Left ventricle myocardium superior (tissue), 1 donor: ENCODE results near the gene NTSR1. TPM values are rescaled to one million over a fixed set of nuclear protein-coding genes. Genes with fewer than 3 reads are reported as not detected.
"Not testable (repeated sequence)": the region's sequence is repeated elsewhere in the genome, so short reads cannot be mapped to it uniquely, and the experiment has no call there.

ENCODE experiments used
- ATAC-seq: fragments of 200-7000 bp; cut with Tn5 transposase; one replicate; pipeline ENCODE4 v1.9.1; 2020; ENCODE audit warnings: mild to moderate bottlenecking, moderate library complexity
- DNase-seq: peaks from one replicate; pipeline ENCODE4 v3.0.0-alpha.2; 2020
- intact Hi-C: fragments of 100-400 bp; cut with micrococcal nuclease; formaldehyde crosslinking; loops from one replicate; pipeline ENCODE4 v1.11.0; 2022
- total RNA-seq: library from RNA; stranded (reverse); fragmentation: NEBNext Ultra II Directional; extraction: Animal tissue kit (Norgen Biotek cat#: 25700); gene quantifications from one replicate; pipeline ENCODE4 v1.2.1, GENCODE V29; 2021
- donor health status: DM: no; HTN: yes; CAD: no; lungs with severe emphysema.

Gene NTSR1
- total RNA-seq, 1 donor from 2014 or later: not detected

DNA sequence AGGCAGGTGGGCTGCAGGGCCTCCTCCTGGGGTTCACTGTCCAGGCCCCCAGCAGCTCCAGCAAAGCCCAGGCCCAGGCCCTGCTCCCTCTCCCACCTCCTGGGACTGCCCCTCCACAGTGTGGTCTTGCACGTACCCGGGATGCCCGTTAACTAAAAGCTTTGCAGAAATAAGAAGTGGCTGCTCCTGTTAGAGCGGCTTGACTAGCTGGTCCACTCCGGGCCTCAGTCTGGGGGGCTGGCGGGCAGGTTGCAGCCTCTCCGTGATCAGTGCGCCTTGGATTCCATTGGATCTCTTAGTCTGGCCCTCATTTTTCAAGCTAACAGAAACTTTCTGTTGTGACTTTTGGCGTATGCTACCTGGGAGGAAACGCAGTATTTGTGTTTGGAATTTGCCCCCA, 39.4 kb upstream of the NTSR1 start:
- DNase-seq: no peak
- intact Hi-C loops: loop anchor here (10.0 kb wide), 1 partner anchor 136 kb away; the partner anchor contains the start of gene OGFR
- ATAC-seq: no peak

DNA sequence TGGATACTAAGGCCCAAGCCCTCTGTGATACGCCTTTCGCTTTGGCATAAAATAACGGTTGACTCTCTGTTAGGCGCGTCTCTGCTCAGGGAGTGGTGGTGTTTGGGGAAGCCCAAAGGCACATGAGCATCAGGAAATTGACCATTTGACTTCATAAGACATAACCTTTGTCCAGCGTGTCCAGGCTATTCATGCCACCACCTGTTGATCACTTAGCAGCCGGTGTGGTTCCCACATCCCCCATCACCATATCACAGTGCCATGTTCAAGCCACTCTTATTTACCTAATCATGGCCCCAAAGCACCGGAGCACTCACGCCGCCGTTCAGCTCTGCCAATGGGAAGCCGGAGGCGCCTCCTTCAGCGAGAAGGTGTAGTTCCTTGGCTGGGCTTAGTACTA, 38.5 kb upstream of the NTSR1 start:
- DNase-seq: no peak
- ATAC-seq: no peak
- intact Hi-C loops: no loop called here

DNA sequence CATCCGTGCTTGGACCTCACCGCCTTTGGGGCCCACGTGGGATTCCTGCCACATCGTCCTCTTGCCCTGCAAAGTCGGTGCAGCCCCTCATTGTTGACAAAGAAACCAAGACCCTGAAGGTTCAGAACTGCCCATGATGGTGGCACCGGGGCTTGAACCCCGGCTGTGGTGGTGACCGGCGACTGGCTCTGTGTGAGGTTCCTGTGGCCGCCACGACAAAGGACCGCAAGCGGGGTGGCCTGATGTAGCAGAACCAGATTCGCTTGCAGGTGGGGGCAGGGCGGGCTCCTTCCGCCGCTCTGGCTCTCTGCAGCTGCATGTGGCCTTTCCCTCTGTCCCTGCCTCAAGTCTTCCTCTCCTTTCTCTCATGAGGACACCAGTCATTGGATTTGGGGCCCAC, 37.6 kb upstream of the NTSR1 start:
- ATAC-seq (no peak), DNase-seq (no peak)
- intact Hi-C loops: no loop called here

DNA sequence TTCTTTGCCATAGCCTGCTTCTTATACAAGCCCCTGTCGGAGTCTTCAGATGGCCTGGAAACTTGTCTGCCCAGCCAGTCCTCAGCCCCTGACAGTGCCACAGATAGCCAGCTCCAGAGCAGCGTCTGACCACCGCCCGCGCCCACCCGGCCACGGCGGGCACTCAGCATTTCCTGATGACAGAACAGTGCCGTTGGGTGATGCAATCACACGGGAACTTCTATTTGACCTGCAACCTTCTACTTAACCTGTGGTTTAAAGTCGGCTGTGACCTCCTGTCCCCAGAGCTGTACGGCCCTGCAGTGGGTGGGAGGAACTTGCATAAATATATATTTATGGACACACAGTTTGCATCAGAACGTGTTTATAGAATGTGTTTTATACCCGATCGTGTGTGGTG, 36.9 kb upstream of the NTSR1 start:
- intact Hi-C loops: no loop called here
- DNase-seq: no peak
- ATAC-seq: no peak

DNA sequence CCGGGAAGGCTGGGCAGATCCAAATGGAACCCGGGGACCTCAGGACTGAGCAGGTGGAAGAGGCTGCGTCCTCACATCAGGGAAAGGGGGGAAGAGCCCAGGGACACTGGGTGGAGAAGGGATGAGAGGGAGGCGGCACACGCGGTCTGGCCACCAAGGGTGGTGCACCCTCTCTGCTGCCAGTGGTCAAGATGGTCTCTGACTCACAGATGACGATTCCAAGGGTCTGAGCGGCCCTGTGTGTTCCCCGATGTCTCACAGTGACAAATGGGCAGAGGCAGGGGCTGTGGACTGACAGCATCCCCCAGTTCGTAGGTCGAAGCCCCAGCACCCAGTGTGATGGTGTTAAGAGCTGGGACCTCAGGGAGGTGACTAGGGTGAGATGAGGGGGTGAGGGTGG, 34.3 kb upstream of the NTSR1 start:
- no peak for DNase-seq
- intact Hi-C loops: no loop called here

DNA sequence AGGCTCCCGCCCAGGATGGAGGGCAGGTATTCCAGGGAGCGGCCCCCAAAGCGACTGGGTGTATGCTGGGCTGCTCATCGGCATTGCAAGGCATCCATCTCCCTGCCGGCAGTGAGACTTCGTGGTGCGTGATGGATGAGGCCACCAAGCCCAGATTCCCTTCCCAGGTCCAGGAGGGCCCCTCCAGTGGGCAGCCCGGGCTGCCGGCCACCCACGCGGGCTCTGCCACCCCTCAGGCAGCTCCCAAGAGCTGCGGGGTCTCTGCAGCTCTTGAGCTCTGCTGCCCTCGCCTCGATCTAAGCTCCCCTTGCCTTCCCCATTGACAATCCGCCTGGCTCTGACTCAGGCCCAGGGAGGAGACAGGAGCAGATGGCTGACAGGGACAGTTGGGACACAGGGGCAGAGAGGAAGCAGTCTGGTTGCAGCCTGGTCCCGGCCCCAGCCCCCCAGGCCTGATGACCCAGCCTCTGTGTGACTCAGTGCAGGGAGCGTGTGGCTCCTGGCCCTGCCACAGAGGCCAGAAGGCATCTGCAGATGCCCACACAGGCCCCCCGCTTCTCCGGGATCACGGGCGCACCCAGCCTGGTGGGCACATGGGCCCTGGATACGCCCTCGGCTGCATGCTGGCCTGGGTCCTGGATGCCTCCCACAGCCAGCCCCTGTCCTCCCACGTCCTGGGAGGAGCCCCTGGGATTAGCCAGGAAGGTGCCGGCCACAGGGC, 33.3 kb upstream of the NTSR1 start:
- ATAC-seq (no peak), DNase-seq (no peak)
- intact Hi-C loops: no loop called here

More for the DNA sequence above, 34.3 kb upstream of the NTSR1 start:
- no peak for ATAC-seq

DNA sequence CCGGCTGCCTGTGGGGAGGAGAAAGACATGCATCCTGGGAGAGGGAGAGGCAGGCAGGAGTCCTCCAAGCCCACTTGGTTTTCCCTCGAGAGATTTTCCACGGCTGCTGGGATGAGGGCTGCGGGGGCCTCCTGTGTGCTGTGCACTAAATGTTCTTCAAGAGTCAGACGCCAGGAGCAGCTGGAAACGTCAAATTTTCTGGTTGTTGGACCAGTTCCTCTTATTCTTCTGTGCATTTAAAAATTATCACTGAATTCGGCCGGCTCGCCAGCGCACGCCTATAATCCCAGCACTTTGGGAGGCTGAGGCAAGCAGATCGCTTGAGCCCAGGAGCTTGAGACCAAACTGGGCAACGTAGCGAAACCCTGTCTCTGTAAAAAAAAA, 32.8 kb upstream of the NTSR1 start:
- no peak for DNase-seq
- ATAC-seq: no peak
- intact Hi-C loops: no loop called here

DNA sequence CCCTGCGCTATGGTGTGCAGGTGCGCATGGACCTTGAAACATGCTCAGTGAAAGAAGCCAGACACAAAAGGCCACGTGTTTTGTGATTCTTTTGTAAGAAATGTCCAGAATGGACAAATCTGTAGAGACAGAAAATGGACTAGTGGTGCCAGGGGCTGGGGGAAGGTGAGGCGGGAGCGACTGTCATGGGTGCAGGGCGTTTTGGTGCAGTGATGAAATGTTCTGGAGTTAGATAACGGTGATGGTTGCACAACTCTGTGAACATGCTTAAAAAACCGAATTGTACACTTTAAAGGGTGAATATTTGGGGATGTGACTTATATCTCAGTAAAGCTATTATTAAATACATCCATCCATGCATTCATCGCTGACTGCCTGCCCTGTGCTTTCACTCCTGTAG, 31.7 kb upstream of the NTSR1 start:
- intact Hi-C loops: no loop called here
- ATAC-seq (no peak), DNase-seq (no peak)

DNA sequence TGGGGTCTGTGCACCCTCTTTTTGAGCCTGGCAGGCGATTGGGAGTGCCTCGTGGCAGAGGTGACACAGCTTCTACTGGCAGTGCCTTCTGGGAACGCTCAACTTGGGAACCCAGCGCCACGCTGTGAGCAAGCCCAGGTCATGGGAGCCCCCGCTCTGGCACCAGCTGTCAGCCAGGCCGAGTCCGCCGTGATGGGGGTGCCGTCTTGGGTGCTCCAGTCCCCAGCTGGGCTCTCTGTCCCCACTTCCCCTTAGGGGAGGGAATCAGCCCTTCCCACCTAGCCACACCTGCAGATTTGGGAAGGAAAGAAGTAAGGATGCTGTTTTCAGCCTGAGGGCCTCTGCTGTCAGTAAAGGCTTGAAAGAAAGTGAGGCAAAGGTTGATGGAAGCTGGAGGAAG, 31.0 kb upstream of the NTSR1 start:
- DNase-seq: no peak
- intact Hi-C loops: no loop called here
- ATAC-seq: no peak

DNA sequence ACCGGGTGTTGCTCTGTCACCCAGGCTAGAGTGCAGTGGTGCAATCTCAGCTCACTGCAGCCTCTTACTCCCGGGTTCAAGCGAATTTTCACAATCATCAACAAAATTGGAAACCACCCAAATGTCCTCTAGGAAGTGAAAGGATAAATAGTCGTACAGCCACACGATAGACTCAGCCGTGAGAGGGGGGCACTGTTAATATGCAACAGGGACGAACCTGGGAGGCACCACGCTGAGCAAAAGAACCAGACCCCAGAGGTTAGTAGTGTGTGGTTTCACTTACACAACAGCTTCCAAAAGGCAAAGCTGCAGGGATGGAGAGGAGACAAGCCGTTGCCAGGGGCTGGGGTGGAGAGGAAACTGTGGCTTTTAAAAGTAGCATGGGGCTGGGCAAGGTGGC, 30.1 kb upstream of the NTSR1 start:
- DNase-seq (no peak), ATAC-seq (no peak)
- intact Hi-C loops: no loop called here

DNA sequence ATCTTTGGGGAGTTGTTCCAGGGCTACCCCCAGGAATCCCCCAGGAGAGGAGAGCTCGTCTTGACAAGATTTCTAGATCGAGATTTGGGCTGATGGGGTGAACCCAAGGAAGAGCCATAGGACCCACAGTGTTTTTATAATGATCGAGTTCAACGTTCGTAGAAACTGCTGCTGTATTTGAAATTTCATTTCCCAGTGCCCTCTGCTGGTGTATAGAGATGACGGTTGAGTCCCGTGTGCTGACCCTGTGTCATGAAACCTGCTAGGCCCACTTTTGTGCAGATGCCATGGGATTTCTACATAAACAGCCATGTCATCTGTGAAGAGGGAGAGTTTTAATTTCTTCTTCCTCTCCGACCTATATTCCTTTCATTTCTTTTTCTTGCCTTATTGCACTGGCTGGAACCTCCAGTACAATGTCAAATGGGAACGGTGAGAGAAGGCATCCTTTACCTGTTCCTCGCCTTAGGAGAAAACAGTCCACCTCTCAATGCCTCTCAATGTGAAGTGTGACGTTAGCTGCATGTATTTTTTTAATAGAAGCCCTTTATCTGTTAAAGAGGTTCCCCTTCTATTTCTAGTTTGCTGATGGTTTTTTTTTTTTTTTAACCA, 28.6 kb upstream of the NTSR1 start:
- no peak for DNase-seq
- intact Hi-C loops: no loop called here
- no peak for ATAC-seq

DNA sequence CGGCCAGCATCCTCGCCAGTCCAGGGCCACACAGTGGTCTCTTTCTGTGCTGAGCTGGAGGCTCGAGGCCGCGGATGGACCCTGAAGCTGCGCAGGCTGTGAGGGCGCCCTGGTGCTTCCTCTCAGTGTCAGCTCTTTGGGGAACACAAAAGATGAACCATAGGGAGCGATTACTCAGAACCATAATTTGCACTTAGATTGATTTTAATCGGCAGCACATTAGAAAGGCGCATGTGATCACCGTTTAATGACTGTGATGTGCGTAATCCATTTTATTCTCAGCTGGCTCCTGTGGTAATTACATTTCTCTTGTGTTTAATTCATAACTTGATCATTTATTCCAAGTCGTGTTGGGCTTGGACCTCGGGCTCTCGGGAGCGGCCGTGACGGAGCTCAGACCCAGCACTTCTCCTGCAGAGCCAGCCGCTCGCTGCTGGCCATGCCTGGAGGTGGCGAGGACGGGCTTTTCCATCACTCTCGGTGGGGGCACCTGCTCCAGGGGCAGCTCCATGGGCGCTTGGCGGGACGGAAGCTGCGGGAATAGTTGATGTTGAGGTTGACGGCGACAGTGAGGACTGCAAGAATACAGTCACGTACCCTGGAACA, 25.6 kb upstream of the NTSR1 start:
- DNase-seq (no peak), ATAC-seq (no peak)
- intact Hi-C loops: no loop called here

DNA sequence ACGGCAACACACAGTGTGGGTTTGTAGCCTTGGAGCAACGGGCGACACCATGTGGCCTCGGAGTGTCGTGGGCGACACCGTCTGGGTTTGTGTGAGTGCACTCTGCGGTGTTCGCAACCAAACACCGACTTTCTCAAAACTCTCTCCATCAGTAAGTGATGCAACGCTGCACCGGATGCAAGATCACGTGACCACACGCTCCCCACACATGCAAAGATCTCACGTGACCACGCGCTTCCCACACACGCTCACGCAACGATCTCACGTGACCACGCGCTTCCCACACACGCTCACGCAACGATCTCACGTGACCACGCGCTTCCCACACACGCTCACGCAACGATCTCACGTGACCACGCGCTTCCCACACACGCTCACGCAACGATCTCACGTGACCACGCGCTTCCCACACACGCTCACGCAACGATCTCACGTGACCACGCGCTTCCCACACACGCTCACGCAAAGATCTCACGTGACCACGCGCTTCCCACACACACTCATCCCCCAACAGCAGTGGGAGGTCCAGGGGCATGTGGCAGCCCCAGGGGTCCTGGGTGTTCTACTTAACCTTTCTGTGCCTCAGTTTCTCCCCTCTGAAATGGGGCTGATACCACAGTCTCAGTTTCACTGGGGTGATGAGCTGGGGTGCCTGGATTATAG, 24.8 kb upstream of the NTSR1 start:
- DNase-seq, ATAC-seq, intact Hi-C loops: not testable (repeated sequence)

DNA sequence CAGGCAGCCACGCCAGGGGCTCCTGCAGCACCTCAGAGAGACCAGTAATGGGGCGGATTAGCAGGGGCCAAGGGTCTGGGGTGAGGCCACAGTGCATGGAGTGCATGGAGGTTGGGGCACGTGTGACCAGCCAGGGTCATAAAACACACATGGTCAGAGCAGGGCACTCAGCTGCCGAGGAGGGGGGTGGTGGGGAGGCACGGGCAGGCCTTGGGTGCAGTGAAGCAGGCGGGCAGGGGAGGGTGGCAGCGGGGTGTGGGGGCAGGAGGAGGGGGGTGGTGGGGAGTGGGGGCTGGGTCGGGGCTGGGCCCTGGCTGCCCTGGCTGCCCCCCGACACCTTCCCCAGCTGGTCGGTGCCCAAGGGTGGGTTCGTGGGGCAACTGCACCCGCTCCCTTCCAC, 23.7 kb upstream of the NTSR1 start:
- ATAC-seq (no peak), DNase-seq (no peak)
- intact Hi-C loops: no loop called here

DNA sequence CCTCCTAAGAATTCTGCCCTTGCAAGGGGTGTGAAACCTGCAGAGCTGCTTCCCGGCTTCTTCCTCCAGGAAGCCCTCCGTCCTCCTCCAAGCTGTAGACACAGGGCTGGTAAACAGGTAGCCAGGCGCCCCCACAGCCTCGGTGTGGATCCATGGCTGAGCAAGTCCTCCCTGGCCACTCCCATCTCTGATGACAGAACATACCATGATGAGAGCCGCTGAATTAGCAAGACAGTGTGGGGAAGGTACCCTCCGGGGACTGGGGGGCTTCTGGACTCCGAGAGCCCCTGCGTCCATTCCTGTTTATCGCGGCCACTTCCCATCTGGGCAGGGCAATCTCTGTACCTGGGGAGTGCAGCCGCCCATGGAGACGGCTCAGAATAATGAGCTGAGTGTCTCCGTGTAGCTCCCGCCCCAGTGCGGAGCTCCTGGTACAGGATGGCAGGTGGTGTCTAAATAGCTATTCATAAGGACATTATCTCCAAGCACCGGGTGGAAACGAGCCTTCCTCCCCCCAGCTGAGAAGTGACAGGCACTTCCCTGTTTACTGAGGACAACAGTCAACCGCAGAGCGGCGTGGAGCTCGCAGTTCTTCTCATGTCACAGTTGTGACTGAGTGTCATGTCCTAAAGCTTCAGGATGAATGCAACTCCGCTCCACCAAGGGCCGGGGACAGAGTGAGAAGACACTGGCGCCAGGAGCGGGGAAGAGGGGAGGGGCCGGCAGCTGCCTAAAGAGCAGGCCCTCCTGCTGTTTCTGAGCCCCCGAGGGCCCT, 22.7 kb upstream of the NTSR1 start:
- ATAC-seq: peak; percentile 38

DNA sequence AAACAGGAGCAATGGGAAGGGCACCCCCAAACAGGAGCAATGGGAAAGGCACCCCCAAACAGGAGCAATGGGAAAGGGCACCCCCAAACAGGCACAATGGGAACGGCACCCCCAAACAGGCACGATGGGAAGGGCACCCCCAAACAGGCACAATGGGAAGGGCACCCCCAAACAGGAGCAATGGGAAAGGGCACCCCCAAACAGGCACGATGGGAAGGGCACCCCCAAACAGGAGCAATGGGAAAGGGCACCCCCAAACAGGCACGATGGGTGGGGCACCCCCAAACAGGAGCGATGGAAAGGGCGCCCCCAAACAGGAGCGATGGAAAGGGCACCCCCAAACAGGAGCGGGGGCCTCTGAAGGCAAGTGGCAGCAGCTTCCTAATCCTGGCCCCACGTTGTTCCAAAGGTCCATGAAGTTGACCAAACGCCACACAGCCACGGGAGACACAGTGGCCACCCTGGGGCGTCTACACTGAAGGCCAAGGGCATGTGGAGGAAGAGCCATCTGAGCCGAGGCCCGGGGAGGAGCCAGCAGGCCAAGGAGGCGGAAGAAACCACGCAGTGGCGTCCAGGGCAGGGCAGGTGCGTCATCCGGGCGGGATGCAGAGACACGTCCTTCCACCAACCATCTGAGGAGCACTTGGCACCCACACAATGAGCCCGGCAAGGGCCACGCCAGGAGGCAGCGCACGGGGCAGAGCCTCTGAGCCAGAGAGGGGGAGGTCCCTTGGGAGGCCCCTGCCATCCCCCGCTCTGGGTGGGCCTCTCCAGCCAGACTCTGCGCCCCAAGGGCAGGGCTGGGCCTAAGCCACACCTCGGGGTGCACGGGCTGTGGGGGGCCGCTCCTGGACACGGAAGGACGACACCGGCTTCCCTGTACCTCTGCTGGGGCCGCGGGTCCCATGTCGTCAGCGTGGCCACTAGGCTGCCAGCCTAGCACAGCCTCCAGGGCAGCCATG, 21.5 kb upstream of the NTSR1 start:
- intact Hi-C loops: no loop called here
- no peak for ATAC-seq
- no peak for DNase-seq

More for the DNA sequence above, 22.7 kb upstream of the NTSR1 start:
- intact Hi-C loops: no loop called here
- peak; percentile 67 for DNase-seq

DNA sequence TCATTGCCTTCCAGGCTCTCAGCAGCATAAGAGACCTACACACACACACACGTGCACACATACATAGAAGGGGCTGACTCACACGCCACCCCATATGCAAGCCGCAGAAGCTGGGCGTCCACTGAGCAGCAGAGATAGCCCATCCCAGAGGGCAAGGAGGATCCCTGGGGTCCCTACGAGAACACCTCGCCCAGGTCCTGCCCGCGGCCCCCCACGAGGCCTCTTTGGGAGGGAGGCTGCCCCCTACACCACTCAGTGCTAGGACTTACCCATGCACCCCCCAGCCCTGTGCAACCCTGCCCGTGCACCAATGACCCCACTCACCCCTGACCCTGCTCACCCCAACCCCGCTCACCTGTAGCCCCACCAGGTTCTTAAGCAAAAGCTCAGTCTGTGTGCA, 20.6 kb upstream of the NTSR1 start:
- ATAC-seq: no peak
- intact Hi-C loops: no loop called here
- DNase-seq: no peak

DNA sequence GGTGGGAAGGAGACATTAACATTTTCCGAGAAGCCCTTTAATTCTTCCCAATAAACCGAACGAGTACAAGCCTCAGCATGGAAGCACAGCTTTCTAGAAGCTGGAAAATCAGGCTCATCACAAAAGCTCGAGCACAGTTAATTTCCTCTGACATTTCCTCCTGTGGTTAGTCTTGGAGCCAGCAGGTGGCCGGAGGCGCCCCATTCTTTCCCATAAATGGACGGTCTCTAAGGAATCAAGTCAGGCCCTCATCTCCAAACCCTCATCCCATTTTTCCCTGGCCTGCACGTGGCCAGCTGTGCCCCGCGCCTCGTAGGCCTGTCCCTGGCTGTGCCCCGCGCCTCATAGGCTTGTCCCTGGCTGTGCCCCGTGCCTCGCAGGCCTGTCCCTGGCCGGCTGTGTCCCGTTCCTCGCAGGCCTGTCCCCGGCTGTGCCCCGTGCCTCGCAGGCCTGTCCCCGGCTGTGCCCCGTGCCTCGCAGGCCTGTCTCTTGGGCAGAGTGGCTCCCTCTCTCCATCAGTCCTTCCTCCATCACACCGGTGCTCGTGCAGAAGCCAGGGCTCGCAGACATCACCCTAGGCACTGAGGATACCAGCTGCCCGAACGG, 19.7 kb upstream of the NTSR1 start:
- intact Hi-C loops: no loop called here
- DNase-seq: no peak
- no peak for ATAC-seq
